H54 (cell line): ENCODE measurements around the gene TUFT1.
A peak's percentile ranks its signal among the peaks of the same experiment; 100 is the strongest.

ENCODE experiments used
- DNase-seq: peaks from one replicate; pipeline ENCODE4 v3.0.0; 2011; ENCODE audit warnings: low spot score, mixed read lengths; ENCODE audit not compliant: insufficient read length
- FAIRE-seq: peaks from 3 replicates; lab custom pipeline; 2011; peaks lifted over from hg19 to GRCh38; lab: Jason Lieb, UNC
- POLR2A ChIP-seq: IDR thresholded peaks from 2 replicates; pipeline ENCODE4 v1.6.1; 2011; ENCODE audit warnings: low read depth, mild to moderate bottlenecking, low read length

Gene TUFT1

GRCh38 chr1:151540021-151540981, at the start of gene TUFT1:
TSS of gene TUFT1 (plus strand) at chr1:151540309. CDS start at chr1:151540367, 58 bp downstream.
- FAIRE-seq (no peak), DNase-seq (peak; percentile 81)
- no peak for TF ChIP-seq POLR2A

- no peak for DNase-seq
- TF ChIP-seq POLR2A = no peak
Observed at GRCh38 chr1:151491641-151492040, 48.5 kb upstream of the TUFT1 start.

GRCh38 chr1:151492120-151492519, 48.0 kb upstream of the TUFT1 start:
- TF ChIP-seq POLR2A = no peak
- FAIRE-seq = no peak
- DNase-seq = no peak

More at GRCh38 chr1:151491641-151492040, 48.5 kb upstream of the TUFT1 start:
- FAIRE-seq = no peak

- FAIRE-seq (no peak), DNase-seq (no peak)
- no peak for TF ChIP-seq POLR2A
Observed at GRCh38 chr1:151493042-151493441, 47.1 kb upstream of the TUFT1 start.

GRCh38 chr1:151494741-151495281, 45.3 kb upstream of the TUFT1 start:
- FAIRE-seq (no peak), DNase-seq (peak; percentile 53)
- no peak for TF ChIP-seq POLR2A

GRCh38 chr1:151495316-151495715, 44.8 kb upstream of the TUFT1 start:
- FAIRE-seq (no peak), DNase-seq (no peak)

GRCh38 chr1:151499365-151499764, 40.7 kb upstream of the TUFT1 start:
- no peak for TF ChIP-seq POLR2A
- no peak for FAIRE-seq
- no peak for DNase-seq

More at GRCh38 chr1:151495316-151495715, 44.8 kb upstream of the TUFT1 start:
- TF ChIP-seq POLR2A = no peak

- FAIRE-seq = no peak
- no peak for TF ChIP-seq POLR2A
- no peak for DNase-seq
Observed at GRCh38 chr1:151499930-151500329, 40.2 kb upstream of the TUFT1 start.

GRCh38 chr1:151501474-151501873, 38.6 kb upstream of the TUFT1 start:
- FAIRE-seq (no peak), DNase-seq (no peak)
- TF ChIP-seq POLR2A = no peak

- DNase-seq (no peak), FAIRE-seq (no peak)
- no peak for TF ChIP-seq POLR2A
Observed at GRCh38 chr1:151502035-151502700, 37.9 kb upstream of the TUFT1 start.

GRCh38 chr1:151502859-151503780, 37.0 kb upstream of the TUFT1 start:
- FAIRE-seq (no peak), DNase-seq (no peak)
- no peak for TF ChIP-seq POLR2A

- TF ChIP-seq POLR2A = no peak
- DNase-seq = no peak
- no peak for FAIRE-seq
Observed at GRCh38 chr1:151504252-151504651, 35.9 kb upstream of the TUFT1 start.

- no peak for TF ChIP-seq POLR2A
- DNase-seq = no peak
- FAIRE-seq = no peak
Observed at GRCh38 chr1:151504759-151505158, 35.4 kb upstream of the TUFT1 start.
